Left ventricle myocardium inferior (tissue), 1 donor: ENCODE data around the gene SCN8A. TPM values are rescaled to one million over a fixed set of nuclear protein-coding genes. Genes with fewer than 3 reads are reported as not detected.
A peak's percentile ranks its signal among the peaks of the same experiment; 100 is the strongest.

Source experiments
- DNase-seq: peaks from one replicate; pipeline ENCODE4 v3.0.0-alpha.2; 2020
- H3K27ac ChIP-seq: fragments of 200-600 bp; replicated peaks from 2 replicates; pipeline ENCODE4 v1.8.0; 2021
- H3K27me3 ChIP-seq: fragments of 200-600 bp; 2 replicates; pipeline ENCODE4 v1.8.0; 2021; ENCODE audit warnings: low read depth
- H3K36me3 ChIP-seq: fragments of 200-600 bp; 2 replicates; pipeline ENCODE4 v1.8.0; 2021
- H3K4me1 ChIP-seq: fragments of 200-600 bp; 2 replicates; pipeline ENCODE4 v1.8.0; 2021
- H3K4me3 ChIP-seq: fragments of 200-600 bp; 2 replicates; pipeline ENCODE4 v1.8.0; 2021; ENCODE audit warnings: mild to moderate bottlenecking, moderate library complexity
- H3K9me3 ChIP-seq: fragments of 200-600 bp; replicated peaks from 2 replicates; pipeline ENCODE4 v1.8.0; 2021
- CTCF ChIP-seq: fragments of 200-600 bp; IDR thresholded peaks from 2 replicates; pipeline ENCODE4 v1.8.0; 2021; ENCODE audit warnings: antibody characterized with exemption, mild to moderate bottlenecking, borderline replicate concordance
- intact Hi-C: fragments of 100-400 bp; cut with micrococcal nuclease; formaldehyde crosslinking; loops from one replicate; pipeline ENCODE4 v1.11.0; 2022
- total RNA-seq: library from RNA; stranded (reverse); fragmentation: NEBNext Ultra II Directional; extraction: Animal tissue kit (Norgen Biotek cat#: 25700); gene quantifications from one replicate; pipeline ENCODE4 v1.2.1, GENCODE V29; 2021
- donor health status: DM: no; HTN: yes; CAD: no; lungs with severe emphysema.

The SCN8A gene
- total RNA-seq, 1 donor from 2014 or later = 0.41 TPM

GRCh38 chr12:51817027-51817953 is 226.3 kb downstream of the SCN8A start:
- peaks cover 35% of the 10 kb centered on the region for H3K4me1 ChIP-seq
- H3K4me3 ChIP-seq = no peak overlapping the region
- no peaks in the 10 kb centered on the region for H3K36me3 ChIP-seq
- no peak overlapping the region for H3K27ac ChIP-seq
- no peak for DNase-seq
- no peaks in the 10 kb centered on the region for H3K9me3 ChIP-seq
- TF ChIP-seq CTCF = no peak
- intact Hi-C loops = no loop called here
- H3K27me3 ChIP-seq = peaks cover 65% of the 10 kb centered on the region

- H3K27me3 ChIP-seq = peaks cover 65% of the 10 kb centered on the region
- no peak for TF ChIP-seq CTCF
- intact Hi-C loops = no loop called here
- no peaks in the 10 kb centered on the region for H3K9me3 ChIP-seq
- H3K4me3 ChIP-seq = no peak overlapping the region
- DNase-seq = no peak
- no peaks in the 10 kb centered on the region for H3K36me3 ChIP-seq
- no peak overlapping the region for H3K27ac ChIP-seq
- H3K4me1 ChIP-seq = peaks cover 34% of the 10 kb centered on the region
Observed at GRCh38 chr12:51818086-51818485, 227.1 kb downstream of the SCN8A start.

- no peak for TF ChIP-seq CTCF
- no peak overlapping the region for H3K27ac ChIP-seq
- intact Hi-C loops = no loop called here
- H3K4me3 ChIP-seq = no peak overlapping the region
- no peak for DNase-seq
- H3K36me3 ChIP-seq = no peaks in the 10 kb centered on the region
- H3K27me3 ChIP-seq = peaks cover 65% of the 10 kb centered on the region
- H3K4me1 ChIP-seq = peaks cover 30% of the 10 kb centered on the region
- H3K9me3 ChIP-seq = no peaks in the 10 kb centered on the region
Observed at GRCh38 chr12:51818566-51819300, 227.7 kb downstream of the SCN8A start.

GRCh38 chr12:51819736-51820525 is 228.9 kb downstream of the SCN8A start:
- Histone ChIP-seq H3K27ac (peak overlapping the region; percentile 62), H3K27me3 (peaks cover 58% of the 10 kb centered on the region), H3K36me3 (no peaks in the 10 kb centered on the region), H3K4me3 (peak overlapping the region; percentile 68), H3K9me3 (no peaks in the 10 kb centered on the region), H3K4me1 (peaks cover 20% of the 10 kb centered on the region)
- intact Hi-C loops = no loop called here
- no peak for TF ChIP-seq CTCF
- DNase-seq = peak; percentile 36
